Measurements from ENCODE around the gene HRH1.

DNA sequence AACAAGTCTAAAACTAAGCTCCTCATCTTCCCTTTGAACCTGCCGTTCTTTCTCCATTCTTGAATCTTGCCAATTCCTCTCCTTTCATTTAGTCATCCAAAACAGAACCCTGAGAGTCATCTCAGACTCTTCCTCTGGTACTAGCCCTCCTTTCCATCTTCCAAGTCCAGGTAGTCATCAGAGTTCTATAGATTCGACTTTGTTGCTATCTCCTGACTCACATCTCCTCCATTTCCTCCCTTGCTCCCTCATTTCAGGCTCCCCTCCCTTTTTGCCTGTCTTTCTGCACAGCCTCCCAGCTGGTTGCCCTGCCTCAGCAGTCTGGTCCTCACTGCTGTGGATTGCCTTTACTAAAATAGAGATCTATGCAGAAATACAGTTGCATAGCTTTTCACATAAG, 122.6 kb downstream of the HRH1 start:
- TF ChIP-seq CTCF (IDR thresholded peaks at IDR 0.05; ENCODE audit: low read length) (no peak), EZH2 (IDR thresholded peaks at IDR 0.05; ENCODE audit: borderline replicate concordance, low read length) (no peak)
